Uterus (tissue), 2 donors: ENCODE results near the gene GMDS.

ENCODE experiments used
- POLR2A ChIP-seq, 2 donors: fragments of 450-650 bp; IDR thresholded peaks; one replicate each; pipeline ENCODE4 v1.6.1; 2016; ENCODE audit warnings: antibody characterized with exemption in 2 of 2, mild to moderate bottlenecking in 1 of 2, moderate library complexity in 1 of 2
- TF ChIP-seq, protein P1 (sequence below), 4 experiments: fragments of 200-600 bp in 2 of 4; fragments of 450-650 bp in 2 of 4; sonication (generic) in 2 of 4; IDR thresholded peaks; one replicate each; pipeline ENCODE4 v1.5.1; 2016 to 2019; ENCODE audit warnings: antibody characterized with exemption in 4 of 4, mild to moderate bottlenecking in 2 of 4, moderate library complexity in 1 of 4

DNA sequence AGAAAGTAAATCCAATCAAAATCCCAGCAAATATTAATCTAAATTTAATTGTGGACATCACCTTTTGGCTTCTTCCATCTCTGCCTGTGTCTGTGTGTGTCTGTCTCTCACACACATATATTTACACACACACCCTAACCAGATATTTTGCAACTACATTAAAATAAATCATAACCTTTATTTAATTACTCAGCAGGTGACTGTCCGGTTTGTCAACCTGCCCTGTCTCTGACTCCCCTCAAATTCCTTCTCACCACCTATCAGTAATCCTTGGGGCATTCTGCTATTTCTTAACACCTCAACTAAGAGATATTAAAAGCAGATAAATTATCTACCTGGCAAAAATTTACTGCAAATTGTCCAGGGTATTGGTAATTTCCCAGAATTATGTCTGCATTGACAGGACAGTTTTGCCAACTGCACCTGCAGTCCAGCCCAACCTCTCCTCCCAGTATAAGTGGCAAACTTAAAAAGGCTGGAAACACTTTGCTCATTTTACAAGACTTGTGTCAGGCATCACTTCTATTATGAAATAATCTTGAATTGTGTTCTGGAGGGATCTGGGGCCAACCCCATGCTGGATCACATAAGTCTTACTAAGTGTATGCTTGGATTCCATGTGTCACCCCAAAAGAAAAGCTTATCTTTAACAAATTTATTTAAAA, 216.1 kb downstream of the GMDS start:
- TF ChIP-seq, protein P1, sequence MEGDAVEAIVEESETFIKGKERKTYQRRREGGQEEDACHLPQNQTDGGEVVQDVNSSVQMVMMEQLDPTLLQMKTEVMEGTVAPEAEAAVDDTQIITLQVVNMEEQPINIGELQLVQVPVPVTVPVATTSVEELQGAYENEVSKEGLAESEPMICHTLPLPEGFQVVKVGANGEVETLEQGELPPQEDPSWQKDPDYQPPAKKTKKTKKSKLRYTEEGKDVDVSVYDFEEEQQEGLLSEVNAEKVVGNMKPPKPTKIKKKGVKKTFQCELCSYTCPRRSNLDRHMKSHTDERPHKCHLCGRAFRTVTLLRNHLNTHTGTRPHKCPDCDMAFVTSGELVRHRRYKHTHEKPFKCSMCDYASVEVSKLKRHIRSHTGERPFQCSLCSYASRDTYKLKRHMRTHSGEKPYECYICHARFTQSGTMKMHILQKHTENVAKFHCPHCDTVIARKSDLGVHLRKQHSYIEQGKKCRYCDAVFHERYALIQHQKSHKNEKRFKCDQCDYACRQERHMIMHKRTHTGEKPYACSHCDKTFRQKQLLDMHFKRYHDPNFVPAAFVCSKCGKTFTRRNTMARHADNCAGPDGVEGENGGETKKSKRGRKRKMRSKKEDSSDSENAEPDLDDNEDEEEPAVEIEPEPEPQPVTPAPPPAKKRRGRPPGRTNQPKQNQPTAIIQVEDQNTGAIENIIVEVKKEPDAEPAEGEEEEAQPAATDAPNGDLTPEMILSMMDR (IDR thresholded peaks at IDR 0.05) = no peak
- TF ChIP-seq POLR2A (IDR thresholded peaks at IDR 0.05) = no peak
